Muscle layer of colon (tissue), 2 donors: ENCODE results near the gene HHIPL1.

Experiments used
- H3K27ac ChIP-seq: one replicate; pipeline ENCODE4 v1.7.0; 2013; ENCODE audit warnings: low read depth, mild to moderate bottlenecking, low read length, moderate library complexity
- H3K27me3 ChIP-seq, 2 donors: one replicate each; pipeline ENCODE4 v1.7.0; 2013; ENCODE audit warnings: low read length in 2 of 2, mild to moderate bottlenecking in 2 of 2; ENCODE audit not compliant: insufficient read depth in 2 of 2, control insufficient read depth in 1 of 2
- H3K36me3 ChIP-seq: one replicate; pipeline ENCODE4 v1.7.0; 2013; ENCODE audit warnings: mild to moderate bottlenecking, low read length; ENCODE audit not compliant: insufficient read depth
- H3K4me1 ChIP-seq: one replicate; pipeline ENCODE4 v1.7.0; 2013; ENCODE audit warnings: mild to moderate bottlenecking, low read length; ENCODE audit not compliant: insufficient read depth
- H3K4me3 ChIP-seq, 2 donors: one replicate each; pipeline ENCODE4 v1.7.0; 2013; ENCODE audit warnings: low read length in 2 of 2, low read depth in 1 of 2, mild to moderate bottlenecking in 1 of 2, moderate library complexity in 1 of 2
- H3K9ac ChIP-seq: one replicate; pipeline ENCODE4 v1.7.0; 2013; ENCODE audit warnings: low read length
- H3K9me3 ChIP-seq: one replicate; pipeline ENCODE4 v1.7.0; 2013; ENCODE audit warnings: mild to moderate bottlenecking, low read length
- donor health status: abdominal sarcoma.
- donor health status: Adenocarcinoma of cecum.

Gene HHIPL1

GRCh38 chr14:99674064-99674650 lies 29.2 kb downstream of the HHIPL1 start:
- H3K27me3 ChIP-seq: peaks cover 0 to 6% of the 10 kb centered on the region in 2 donors
- no peak overlapping the region for H3K9ac ChIP-seq
- no peak overlapping the region for H3K4me3 ChIP-seq
- H3K4me1 ChIP-seq: no peaks in the 10 kb centered on the region
- H3K36me3 ChIP-seq: no peaks in the 10 kb centered on the region
- peaks cover 5% of the 10 kb centered on the region for H3K9me3 ChIP-seq
- H3K27ac ChIP-seq: no peak overlapping the region

GRCh38 chr14:99674776-99675381 lies 29.9 kb downstream of the HHIPL1 start:
- no peak overlapping the region for H3K9ac ChIP-seq
- H3K4me3 ChIP-seq: no peak overlapping the region
- no peaks in the 10 kb centered on the region for H3K4me1 ChIP-seq
- peaks cover 5% of the 10 kb centered on the region for H3K9me3 ChIP-seq
- no peaks in the 10 kb centered on the region for H3K36me3 ChIP-seq
- H3K27me3 ChIP-seq: peaks cover 0 to 6% of the 10 kb centered on the region in 2 donors
- H3K27ac ChIP-seq: no peak overlapping the region

- Histone ChIP-seq H3K4me3 (no peak overlapping the region), H3K9ac (no peak overlapping the region), H3K36me3 (no peaks in the 10 kb centered on the region), H3K9me3 (peaks cover 5% of the 10 kb centered on the region), H3K27me3 (peaks cover 0 to 6% of the 10 kb centered on the region in 2 donors), H3K27ac (no peak overlapping the region), H3K4me1 (no peaks in the 10 kb centered on the region)
Observed at GRCh38 chr14:99675382-99675835, 30.5 kb downstream of the HHIPL1 start.

GRCh38 chr14:99675951-99676350 lies 31.0 kb downstream of the HHIPL1 start:
- Histone ChIP-seq H3K27me3 (peaks cover 0 to 6% of the 10 kb centered on the region in 2 donors), H3K36me3 (no peaks in the 10 kb centered on the region), H3K4me3 (no peak overlapping the region), H3K4me1 (no peaks in the 10 kb centered on the region), H3K27ac (no peak overlapping the region), H3K9ac (no peak overlapping the region), H3K9me3 (peaks cover 5% of the 10 kb centered on the region)

GRCh38 chr14:99676657-99677056 lies 31.7 kb downstream of the HHIPL1 start:
- no peaks in the 10 kb centered on the region for H3K4me1 ChIP-seq
- no peak overlapping the region for H3K9ac ChIP-seq
- peaks cover 5% of the 10 kb centered on the region for H3K9me3 ChIP-seq
- no peak overlapping the region for H3K27ac ChIP-seq
- H3K4me3 ChIP-seq: no peak overlapping the region
- H3K36me3 ChIP-seq: no peaks in the 10 kb centered on the region
- peaks cover 0 to 6% of the 10 kb centered on the region in 2 donors for H3K27me3 ChIP-seq

- no peak overlapping the region for H3K27ac ChIP-seq
- no peaks in the 10 kb centered on the region for H3K36me3 ChIP-seq
- H3K4me1 ChIP-seq: no peaks in the 10 kb centered on the region
- peaks cover 0 to 6% of the 10 kb centered on the region in 2 donors for H3K27me3 ChIP-seq
- H3K4me3 ChIP-seq: no peak overlapping the region
- peaks cover 5% of the 10 kb centered on the region for H3K9me3 ChIP-seq
- no peak overlapping the region for H3K9ac ChIP-seq
Observed at GRCh38 chr14:99677231-99678140, 32.6 kb downstream of the HHIPL1 start.

GRCh38 chr14:99678198-99678597 lies 33.3 kb downstream of the HHIPL1 start:
- H3K4me3 ChIP-seq: no peak overlapping the region
- H3K27me3 ChIP-seq: peaks cover 0 to 6% of the 10 kb centered on the region in 2 donors
- H3K4me1 ChIP-seq: peaks cover 5% of the 10 kb centered on the region
- no peaks in the 10 kb centered on the region for H3K36me3 ChIP-seq
- no peak overlapping the region for H3K27ac ChIP-seq
- H3K9ac ChIP-seq: no peak overlapping the region
- H3K9me3 ChIP-seq: peaks cover 5% of the 10 kb centered on the region

- Histone ChIP-seq H3K4me3 (no peak overlapping the region), H3K9me3 (peaks cover 5% of the 10 kb centered on the region), H3K27ac (no peak overlapping the region), H3K4me1 (peaks cover 7% of the 10 kb centered on the region), H3K9ac (no peak overlapping the region), H3K36me3 (no peaks in the 10 kb centered on the region), H3K27me3 (peaks cover 0 to 6% of the 10 kb centered on the region in 2 donors)
Observed at GRCh38 chr14:99679111-99679510, 34.2 kb downstream of the HHIPL1 start.

- peaks cover 0 to 6% of the 10 kb centered on the region in 2 donors for H3K27me3 ChIP-seq
- H3K4me3 ChIP-seq: no peak overlapping the region
- peaks cover 5% of the 10 kb centered on the region for H3K9me3 ChIP-seq
- H3K36me3 ChIP-seq: no peaks in the 10 kb centered on the region
- no peak overlapping the region for H3K9ac ChIP-seq
- no peak overlapping the region for H3K27ac ChIP-seq
- peaks cover 8% of the 10 kb centered on the region for H3K4me1 ChIP-seq
Observed at GRCh38 chr14:99679543-99679942, 34.6 kb downstream of the HHIPL1 start.

- peaks cover 0 to 6% of the 10 kb centered on the region in 2 donors for H3K27me3 ChIP-seq
- H3K9me3 ChIP-seq: peaks cover 5% of the 10 kb centered on the region
- H3K4me3 ChIP-seq: no peak overlapping the region
- H3K4me1 ChIP-seq: peaks cover 10% of the 10 kb centered on the region
- H3K36me3 ChIP-seq: no peaks in the 10 kb centered on the region
- no peak overlapping the region for H3K27ac ChIP-seq
- no peak overlapping the region for H3K9ac ChIP-seq
Observed at GRCh38 chr14:99679996-99680395, 35.1 kb downstream of the HHIPL1 start.

- no peaks in the 10 kb centered on the region for H3K36me3 ChIP-seq
- no peak overlapping the region for H3K9ac ChIP-seq
- peaks cover 5% of the 10 kb centered on the region for H3K9me3 ChIP-seq
- peaks cover 10% of the 10 kb centered on the region for H3K4me1 ChIP-seq
- no peak overlapping the region for H3K27ac ChIP-seq
- peaks cover 0 to 6% of the 10 kb centered on the region in 2 donors for H3K27me3 ChIP-seq
- H3K4me3 ChIP-seq: no peak overlapping the region
Observed at GRCh38 chr14:99681101-99681831, 36.3 kb downstream of the HHIPL1 start.
